ENCODE results near the gene OTC. TPM values are rescaled to one million over a fixed set of nuclear protein-coding genes. Genes with fewer than 3 reads are reported as not detected.

OTC gene
- total RNA-seq, 1 donor from 2014 or later, result 0.32 TPM

- Histone ChIP-seq H3K4me1 (no peaks in the 10 kb centered on the region), H3K4me3 (peak within 1 kb of the TSS; percentile 61 to 76), H3K9me3 (no peaks in the 10 kb centered on the region), H3K27ac (peak within 1 kb of the TSS; percentile 84 to 85), H3K27me3 (no peaks in the 10 kb centered on the region), H3K36me3 (no peaks in the 10 kb centered on the region)
- DNase-seq (ENCODE audit: low spot score in 2 of 2), result peak; percentile 73 to 96
- TF ChIP-seq CTCF (IDR thresholded peaks at IDR 0.05), result peak; percentile 62 to 68 (median 63)
- intact Hi-C loops (cut with DNase I), result loop anchor here (1.0 to 10.0 kb wide), 6 partner anchors 95 to 752 kb away; partner anchors contain the start of genes DYNLT3 and LANCL3
Measured at GRCh38 chrX:38327007-38327774, 25.2 kb upstream of the OTC start, which contains the start of gene RPGR. TSS of gene RPGR (minus strand) at chrX:38327509. CDS start at chrX:38327367, 142 bp downstream.

- Histone ChIP-seq H3K36me3 (no peaks in the 10 kb centered on the region), H3K4me3 (peak overlapping the region; percentile 61 to 76), H3K4me1 (no peaks in the 10 kb centered on the region), H3K27me3 (no peaks in the 10 kb centered on the region), H3K27ac (peak overlapping the region; percentile 84 to 85), H3K9me3 (no peaks in the 10 kb centered on the region)
- no peak for TF ChIP-seq CTCF (IDR thresholded peaks at IDR 0.05)
- intact Hi-C loops (cut with DNase I), result loop anchor here (1.0 to 10.0 kb wide), 6 partner anchors 95 to 753 kb away; partner anchors contain the start of genes DYNLT3 and LANCL3
- no peak for DNase-seq (ENCODE audit: low spot score in 2 of 2)
Measured at GRCh38 chrX:38327775-38328081, 24.7 kb upstream of the OTC start.

- Histone ChIP-seq H3K4me3 (no peak overlapping the region), H3K27ac (no peak overlapping the region), H3K27me3 (no peaks in the 10 kb centered on the region), H3K4me1 (no peaks in the 10 kb centered on the region), H3K9me3 (no peaks in the 10 kb centered on the region), H3K36me3 (no peaks in the 10 kb centered on the region)
- intact Hi-C loops (cut with DNase I), result no loop called here
- TF ChIP-seq CTCF (IDR thresholded peaks at IDR 0.05), result no peak
- no peak for DNase-seq (ENCODE audit: low spot score in 2 of 2)
Measured at GRCh38 chrX:38332505-38332904, 19.9 kb upstream of the OTC start.

GRCh38 chrX:38335382-38335781 lies 17.0 kb upstream of the OTC start:
- Histone ChIP-seq H3K27me3 (no peaks in the 10 kb centered on the region), H3K4me3 (no peak overlapping the region), H3K9me3 (no peaks in the 10 kb centered on the region), H3K4me1 (no peaks in the 10 kb centered on the region), H3K36me3 (no peaks in the 10 kb centered on the region), H3K27ac (no peak overlapping the region)
- no peak for TF ChIP-seq CTCF (IDR thresholded peaks at IDR 0.05)
- no peak for DNase-seq (ENCODE audit: low spot score in 2 of 2)
- intact Hi-C loops (cut with DNase I), result no loop called here

GRCh38 chrX:38336538-38337240 lies 15.7 kb upstream of the OTC start:
- H3K9me3 ChIP-seq, result no peaks in the 10 kb centered on the region
- H3K4me1 ChIP-seq, result no peaks in the 10 kb centered on the region
- no peaks in the 10 kb centered on the region for H3K36me3 ChIP-seq
- H3K27me3 ChIP-seq, result no peaks in the 10 kb centered on the region
- no peak overlapping the region for H3K4me3 ChIP-seq
- H3K27ac ChIP-seq, result no peak overlapping the region
- TF ChIP-seq CTCF (IDR thresholded peaks at IDR 0.05), result no peak
- intact Hi-C loops (cut with DNase I), result no loop called here
- no peak for DNase-seq (ENCODE audit: low spot score in 2 of 2)

Measured in ascending aorta (tissue), 2 donors.